ENCODE measurements around the gene VPS13A. TPM values are rescaled to one million over a fixed set of nuclear protein-coding genes. Genes with fewer than 3 reads are reported as not detected.

The VPS13A gene
- total and polyA plus RNA-seq, 9 of the 15 experiments (the other 6 are each of a cell fraction or from before 2014, with no cell fraction given): 5.6 to 29.9 (median 14.7) TPM

DNA sequence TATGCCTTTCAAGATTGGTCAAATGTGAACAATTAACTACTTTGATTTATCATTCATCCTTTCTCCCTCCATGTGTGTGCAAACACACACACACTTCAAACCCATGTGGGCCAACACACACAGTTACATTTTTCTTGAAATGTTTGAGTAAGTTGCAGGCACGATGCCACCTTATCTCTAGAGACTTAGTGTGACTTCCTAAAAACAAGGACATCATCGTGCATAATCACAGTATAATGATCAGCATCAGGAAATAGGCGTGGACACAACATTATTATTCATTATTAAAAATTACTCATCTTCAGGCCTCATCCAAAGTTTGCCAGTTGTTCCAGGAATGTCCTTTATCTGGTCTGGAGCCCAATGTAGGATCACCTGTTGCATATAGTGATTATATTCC, 261.3 kb downstream of the VPS13A start:
- CTCF ChIA-PET (ENCODE audit: low intra/inter-chr PET ratio): no interaction called here
- intact Hi-C loops (cut with micrococcal nuclease): no loop called here

More for the DNA sequence above, 261.3 kb downstream of the VPS13A start:
- no peak overlapping the region for H3K4me3 ChIP-seq
- H3K4me1 ChIP-seq (replicated peaks in 1 of 2; ENCODE audit: control insufficient read depth in 2 of 2, insufficient read depth in 2 of 2, low read length in 2 of 2): no peaks in the 10 kb centered on the region; a peak in 1 of 5 replicates
- in situ Hi-C loops (cut with MboI): loop anchor here (10.0 to 25.0 kb wide), 2 partner anchors 686 to 924 kb away; no protein-coding TSS in a partner anchor
- no peak for FAIRE-seq
- no peak overlapping the region for H2AFZ ChIP-seq (ENCODE audit: low read depth, low read length)
- H4K20me1 ChIP-seq (replicated peaks; ENCODE audit: control insufficient read depth, insufficient read depth, low read length): no peaks in the 10 kb centered on the region
- H3K9me1 ChIP-seq (ENCODE audit: control insufficient read depth, insufficient read depth, low read length): no peaks in the 10 kb centered on the region
- no peaks in the 10 kb centered on the region for H3K79me2 ChIP-seq (ENCODE audit: control insufficient read depth, insufficient read depth, low read length)
- H3K9ac ChIP-seq (ENCODE audit: insufficient read depth in 1 of 2, low read depth in 2 of 2, low read length in 2 of 2): no peak overlapping the region
- POLR2A ChIA-PET: no interaction called here
- no TSS peak for BruUV-seq (replicated peaks)
- TF ChIP-seq ZNF561 (CRISPR knock-in tag; conservative IDR thresholded peaks at IDR 0.05) (no peak), MAZ (CRISPR knock-in tag; conservative IDR thresholded peaks at IDR 0.05 in 1 of 2, IDR thresholded peaks at IDR 0.05 in 1 of 2) (no peak), GTF2F1 (IDR thresholded peaks at IDR 0.05; ENCODE audit: low read depth, low read length) (no peak), GABPB2 (CRISPR knock-in tag; conservative IDR thresholded peaks at IDR 0.05) (no peak), MNT (conservative IDR thresholded peaks at IDR 0.05) (no peak), CBX5 (IDR thresholded peaks at IDR 0.05; ENCODE audit: borderline replicate concordance, low read depth) (no peak), FOXP1 (CRISPR knock-in tag; IDR thresholded peaks at IDR 0.05) (no peak), OTX1 (CRISPR knock-in tag; IDR thresholded peaks at IDR 0.05) (no peak), PRDM10 (IDR thresholded peaks at IDR 0.05; ENCODE audit: partially characterized antibody) (no peak), HSF4 (CRISPR knock-in tag; IDR thresholded peaks at IDR 0.05; ENCODE audit: borderline replicate concordance) (no peak), PHF20 (IDR thresholded peaks at IDR 0.05; ENCODE audit: partially characterized antibody) (no peak), SP1 (CRISPR knock-in tag; IDR thresholded peaks at IDR 0.05) (no peak), ZNF384 (IDR thresholded peaks at IDR 0.05; ENCODE audit: low read depth, low read length) (no peak), ZC3H11A (IDR thresholded peaks at IDR 0.05; ENCODE audit: low read depth, low read length) (no peak)
- TF ChIP-seq, protein P1, sequence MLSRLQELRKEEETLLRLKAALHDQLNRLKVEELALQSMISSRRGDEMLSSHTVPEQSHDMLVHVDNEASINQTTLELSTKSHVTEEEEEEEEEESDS (CRISPR knock-in tag; IDR thresholded peaks at IDR 0.05): no peak
- TF ChIP-seq, protein P2, sequence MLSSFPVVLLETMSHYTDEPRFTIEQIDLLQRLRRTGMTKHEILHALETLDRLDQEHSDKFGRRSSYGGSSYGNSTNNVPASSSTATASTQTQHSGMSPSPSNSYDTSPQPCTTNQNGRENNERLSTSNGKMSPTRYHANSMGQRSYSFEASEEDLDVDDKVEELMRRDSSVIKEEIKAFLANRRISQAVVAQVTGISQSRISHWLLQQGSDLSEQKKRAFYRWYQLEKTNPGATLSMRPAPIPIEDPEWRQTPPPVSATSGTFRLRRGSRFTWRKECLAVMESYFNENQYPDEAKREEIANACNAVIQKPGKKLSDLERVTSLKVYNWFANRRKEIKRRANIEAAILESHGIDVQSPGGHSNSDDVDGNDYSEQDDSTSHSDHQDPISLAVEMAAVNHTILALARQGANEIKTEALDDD (IDR thresholded peaks at IDR 0.05): no peak
- H3K27ac ChIP-seq (ENCODE audit: extremely low read depth, low read depth, low read length): no peak overlapping the region
- no peak overlapping the region for H3K4me2 ChIP-seq (ENCODE audit: insufficient read depth, low read length)
- peaks cover 0 to 26% of the 10 kb centered on the region in 2 experiments; a peak in 4 of 5 replicates for H3K27me3 ChIP-seq (ENCODE audit: control insufficient read depth in 2 of 2, insufficient read depth in 2 of 2, low read length in 2 of 2)
- 0% methylated on average over 2 of the region's 3 CpGs for WGBS (ENCODE audit: insufficient coverage, low coverage, missing lambda C conversion rate)
- no peaks in the 10 kb centered on the region for H3K9me3 ChIP-seq (replicated peaks; ENCODE audit: control insufficient read depth, insufficient read depth, low read depth, low read length)
- no peak for ATAC-seq
- no peaks in the 10 kb centered on the region for H3K36me3 ChIP-seq (ENCODE audit: control insufficient read depth, insufficient read depth, low read length)
- DNase-seq (ENCODE audit: extremely low read depth in 1 of 4, low spot score in 3 of 4): no peak

Data from K562 (cell line).